IMR-90 (cell line): ENCODE results near the gene MAB21L3.

Source experiments
- CEBPB ChIP-seq: IDR thresholded peaks from 2 replicates; pipeline ENCODE4 v1.6.1; 2012; ENCODE audit warnings: low read depth, low read length, improper control_type of control experiment
- CTCF ChIP-seq: conservative IDR thresholded peaks from 2 replicates; pipeline ENCODE4 v1.5.1; 2012; ENCODE audit warnings: mild to moderate bottlenecking, low read depth, low read length, improper control_type of control experiment
- ELK1 ChIP-seq: fragments of 150-350 bp; IDR thresholded peaks from 2 replicates; pipeline ENCODE4 v1.6.1; 2016; ENCODE audit warnings: low read depth, mild to moderate bottlenecking, low read length, moderate library complexity, borderline replicate concordance
- FOS ChIP-seq: fragments of 150-350 bp; IDR thresholded peaks from 2 replicates; pipeline ENCODE4 v1.6.1; 2016; ENCODE audit warnings: low read depth, low read length
- MAFK ChIP-seq: IDR thresholded peaks from 2 replicates; pipeline ENCODE4 v1.6.1; 2012; ENCODE audit warnings: low read depth, low read length, improper control_type of control experiment
- MXI1 ChIP-seq: IDR thresholded peaks from 2 replicates; pipeline ENCODE4 v1.6.1; 2012; ENCODE audit warnings: low read depth, mild to moderate bottlenecking, low read length, moderate library complexity, borderline replicate concordance
- POLR2A ChIP-seq: IDR thresholded peaks from 2 replicates; pipeline ENCODE4 v1.6.1; 2012; ENCODE audit warnings: mild to moderate bottlenecking, low read depth, low read length
- RAD21 ChIP-seq: IDR thresholded peaks from 2 replicates; pipeline ENCODE4 v1.6.1; 2012; ENCODE audit warnings: low read length, improper control_type of control experiment
- RCOR1 ChIP-seq: IDR thresholded peaks from 2 replicates; pipeline ENCODE4 v1.6.1; 2012; ENCODE audit warnings: mild to moderate bottlenecking, low read length, improper control_type of control experiment; ENCODE audit not compliant: insufficient replicate concordance
- RFX5 ChIP-seq: IDR thresholded peaks from 2 replicates; pipeline ENCODE4 v1.8.0; 2012; ENCODE audit warnings: low read depth, mild to moderate bottlenecking, low read length, moderate library complexity
- SMC3 ChIP-seq: fragments of 150-350 bp; IDR thresholded peaks from 2 replicates; pipeline ENCODE4 v1.6.1; 2016; ENCODE audit warnings: low read depth, mild to moderate bottlenecking, antibody characterized with exemption, low read length, moderate library complexity
- TF ChIP-seq, protein P1 (sequence below): fragments of 150-350 bp; IDR thresholded peaks from 2 replicates; pipeline ENCODE4 v1.6.1; 2017; ENCODE audit warnings: mild to moderate bottlenecking, antibody characterized with exemption, low read length, low read depth

DNA sequence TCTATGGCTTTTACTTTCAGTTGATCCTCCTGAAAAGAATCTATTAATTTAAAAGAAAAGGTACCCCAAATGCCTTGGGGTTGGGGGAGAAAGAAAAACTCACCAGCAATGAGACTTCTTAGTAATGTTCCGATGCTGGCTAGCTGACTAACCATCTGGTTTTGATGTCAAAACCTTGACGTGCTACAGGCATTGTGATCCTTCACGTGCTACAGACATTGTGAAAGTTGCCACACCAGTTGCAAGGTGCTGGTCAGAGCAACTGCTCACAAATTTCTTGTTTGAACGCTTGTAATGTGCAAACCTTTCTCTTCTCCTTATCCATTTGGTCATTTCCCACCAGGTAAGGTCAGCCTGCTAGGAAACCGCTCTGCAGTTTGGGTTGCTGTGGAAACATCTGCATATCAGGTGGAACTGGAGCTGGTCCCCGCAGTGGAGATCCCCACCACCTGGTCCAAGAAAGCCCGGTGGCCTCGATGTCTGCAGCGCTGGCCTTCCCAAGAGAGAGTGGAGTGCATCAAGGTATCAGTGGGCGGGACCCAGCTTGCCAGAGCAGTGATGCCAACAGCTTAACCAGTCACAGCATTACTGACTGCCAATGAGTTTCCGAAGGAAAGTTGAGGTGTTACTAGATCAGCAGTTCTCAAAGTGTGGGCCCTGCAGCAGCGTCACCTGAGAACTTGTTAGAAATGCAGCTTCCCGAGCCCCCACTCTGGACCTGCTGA lies 16.1 kb downstream of the MAB21L3 start:
- no peak for TF ChIP-seq CTCF
- no peak for TF ChIP-seq MAFK
- no peak for TF ChIP-seq FOS
- no peak for TF ChIP-seq POLR2A
- no peak for TF ChIP-seq MXI1
- TF ChIP-seq RAD21 = no peak
- TF ChIP-seq SMC3 = no peak
- no peak for TF ChIP-seq RFX5
- TF ChIP-seq, protein P1, sequence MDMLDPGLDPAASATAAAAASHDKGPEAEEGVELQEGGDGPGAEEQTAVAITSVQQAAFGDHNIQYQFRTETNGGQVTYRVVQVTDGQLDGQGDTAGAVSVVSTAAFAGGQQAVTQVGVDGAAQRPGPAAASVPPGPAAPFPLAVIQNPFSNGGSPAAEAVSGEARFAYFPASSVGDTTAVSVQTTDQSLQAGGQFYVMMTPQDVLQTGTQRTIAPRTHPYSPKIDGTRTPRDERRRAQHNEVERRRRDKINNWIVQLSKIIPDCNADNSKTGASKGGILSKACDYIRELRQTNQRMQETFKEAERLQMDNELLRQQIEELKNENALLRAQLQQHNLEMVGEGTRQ = no peak
- no peak for TF ChIP-seq ELK1
- TF ChIP-seq CEBPB = no peak
- no peak for TF ChIP-seq RCOR1
